HEK293 (cell line): ENCODE results near the gene COMMD10.

ENCODE experiments used
- CTCF ChIP-seq: fragments of 450-650 bp; formaldehyde crosslinking; IDR thresholded peaks from 2 replicates; pipeline ENCODE4 v1.5.1; 2016; ENCODE audit warnings: missing biosample characterization, missing genetic modification characterization
- ZBTB8A ChIP-seq: fragments of 450-650 bp; formaldehyde crosslinking; IDR thresholded peaks from 2 replicates; pipeline ENCODE4 v1.5.1; 2016; ENCODE audit warnings: missing biosample characterization, missing genetic modification characterization
- ZNF274 ChIP-seq, 2 experiments: fragments of 200-500 bp in 1 of 2; fragments of 450-650 bp in 1 of 2; sonication (Bioruptor generic) in 1 of 2; formaldehyde crosslinking in 1 of 2; IDR thresholded peaks; 2 replicates each; pipeline versions ENCODE4 v1.5.1 to v1.6.1; 2014 to 2016; ENCODE audit warnings: borderline replicate concordance in 1 of 2, inconsistent platforms in 1 of 2, low read length in 1 of 2, missing biosample characterization in 1 of 2, missing genetic modification characterization in 1 of 2

GRCh38 chr5:116044073-116044472, 40.8 kb upstream of the COMMD10 start:
- TF ChIP-seq ZNF274 (IDR thresholded peaks at IDR 0.05; ENCODE audit: low read length) (no peak), ZNF274 (tag by site-specific recombination; IDR thresholded peaks at IDR 0.05; ENCODE audit: borderline replicate concordance) (no peak), CTCF (tag by site-specific recombination) (no peak), ZBTB8A (tag by site-specific recombination) (no peak)
